ENCODE measurements around the gene IL9R.

The IL9R gene

GRCh38 chrX:156001001-156001666 is 3.6 kb downstream of the IL9R start:
- TF ChIP-seq ZFP3 (tag by site-specific recombination; IDR thresholded peaks at IDR 0.05; ENCODE audit: low read depth) (no peak), ZNF707 (tag by site-specific recombination; IDR thresholded peaks at IDR 0.05) (no peak), ZNF521 (tag by site-specific recombination; IDR thresholded peaks at IDR 0.05) (no peak), ZNF174 (tag by site-specific recombination; IDR thresholded peaks at IDR 0.05) (no peak), KLF16 (tag by site-specific recombination; IDR thresholded peaks at IDR 0.05) (no peak), ZNF404 (tag by site-specific recombination; IDR thresholded peaks at IDR 0.05) (no peak), ZNF558 (tag by site-specific recombination; IDR thresholded peaks at IDR 0.05) (no peak), ZNF48 (tag by site-specific recombination; IDR thresholded peaks at IDR 0.05) (no peak), PATZ1 (tag by site-specific recombination; IDR thresholded peaks at IDR 0.05) (no peak), ZNF2 (tag by site-specific recombination; IDR thresholded peaks at IDR 0.05) (no peak), ZNF423 (tag by site-specific recombination; IDR thresholded peaks at IDR 0.05) (no peak), ZSCAN23 (tag by site-specific recombination; IDR thresholded peaks at IDR 0.05) (no peak), EGR2 (tag by site-specific recombination; IDR thresholded peaks at IDR 0.05; ENCODE audit: low read depth) (no peak), CTCF (tag by site-specific recombination; IDR thresholded peaks at IDR 0.05) (no peak), ZNF311 (tag by site-specific recombination; IDR thresholded peaks at IDR 0.05; ENCODE audit: borderline replicate concordance) (no peak), KLF1 (tag by site-specific recombination; IDR thresholded peaks at IDR 0.05) (no peak), ZNF132 (tag by site-specific recombination; IDR thresholded peaks at IDR 0.05; ENCODE audit: borderline replicate concordance) (no peak), REST (tag by site-specific recombination; IDR thresholded peaks at IDR 0.05) (no peak), ZSCAN30 (tag by site-specific recombination; IDR thresholded peaks at IDR 0.05) (no peak), ZNF398 (tag by site-specific recombination; IDR thresholded peaks at IDR 0.05) (no peak)
- Histone ChIP-seq H3K4me1 (ENCODE audit: control insufficient read depth, insufficient read depth, low read length) (no peaks in the 10 kb centered on the region), H3K9me3 (ENCODE audit: control insufficient read depth, insufficient read depth, low read depth, low read length) (no peaks in the 10 kb centered on the region), H3K27ac (ENCODE audit: extremely low read depth, low read depth, low read length) (no peak overlapping the region), H3K36me3 (ENCODE audit: control insufficient read depth in 2 of 2, insufficient read depth in 1 of 2, low read length in 2 of 2) (no peaks in the 10 kb centered on the region), H3K4me3 (ENCODE audit: low read depth, low read length) (no peak overlapping the region)
- ChIA-PET POLR2A (no interaction called here), CTCF (no interaction called here)
